B cell (primary cell): Measurements from ENCODE around the gene CARNS1.

Source experiments
- CTCF ChIP-seq: fragments of 200-600 bp; IDR thresholded peaks from one replicate; pipeline ENCODE4 v1.8.0; 2022; ENCODE audit warnings: antibody characterized with exemption, mild to moderate bottlenecking
- EZH2 ChIP-seq: IDR thresholded peaks from 2 replicates; pipeline ENCODE4 v1.6.1; 2012; ENCODE audit warnings: borderline replicate concordance, low read depth, mild to moderate bottlenecking, moderate library complexity, low read length; ENCODE audit not compliant: insufficient read depth, poor library complexity, severe bottlenecking

GRCh38 chr11:67449116-67449844 is 33.8 kb downstream of the CARNS1 start:
- TF ChIP-seq CTCF (no peak), EZH2 (no peak)
